Pancreas (tissue), 10 donors: ENCODE measurements around the gene RELL2. TPM values are rescaled to one million over a fixed set of nuclear protein-coding genes. Genes with fewer than 3 reads are reported as not detected.
"Not testable (repeated sequence)": the region's sequence is repeated elsewhere in the genome, so short reads cannot be mapped to it uniquely, and the experiment has no call there.

Experiments
- ATAC-seq, 4 donors: fragments of 200-7000 bp; cut with Tn5 transposase; one replicate each; pipeline versions ENCODE4 v1.8.0 to v1.9.1; 2020; ENCODE audit warnings: mild to moderate bottlenecking in 4 of 4, moderate library complexity in 4 of 4
- DNase-seq, 6 donors: peaks; one replicate each; pipeline ENCODE4 v3.0.0-alpha.2; 2020
- FAIRE-seq: peaks from 2 replicates; lab custom pipeline; 2012; peaks lifted over from hg19 to GRCh38; lab: Jason Lieb, UNC
- H3K27ac ChIP-seq, 4 donors: fragments of 200-600 bp; sonication (generic); 1 replicate in 3 of 4; 2 replicates in 1 of 4; pipeline versions ENCODE4 v1.5.0 to v1.8.0; 2020
- H3K27me3 ChIP-seq, 4 donors: fragments of 200-600 bp; one replicate each; pipeline ENCODE4 v1.8.0; 2021
- H3K36me3 ChIP-seq, 3 donors: fragments of 200-600 bp; sonication (generic) in 1 of 3; one replicate each; pipeline versions ENCODE4 v1.5.0 to v1.8.0; 2020 to 2021
- H3K4me1 ChIP-seq, 3 donors: fragments of 200-600 bp; one replicate each; pipeline ENCODE4 v1.8.0; 2021
- H3K4me3 ChIP-seq, 4 donors: fragments of 200-600 bp; sonication (generic) in 2 of 4; one replicate each; pipeline versions ENCODE4 v1.5.0 to v1.8.0; 2020 to 2021
- H3K9me3 ChIP-seq, 4 donors: fragments of 200-600 bp; one replicate each; pipeline ENCODE4 v1.8.0; 2021
- WGBS, 2 donors: extraction: QIAGEN DNeasy Blood & Tissue Kit; methylation state at CpG; one replicate each; pipeline ENCODE4 v1.1.7; 2013; 5-methylcytosine and 5-hydroxymethylcytosine counted together
- intact Hi-C, 3 donors: fragments of 100-400 bp; cut with DNase I; formaldehyde crosslinking; loops; one replicate each; pipeline versions ENCODE4 v1.11.1 to v1.14.2; 2022
- polyA plus RNA-seq, 2 donors: library from polyadenylated mRNA; stranded (reverse); fragments of 200-250 nt; gene quantifications; one replicate each; pipeline ENCODE4 v1.2.3, GENCODE V29; 2013
- total RNA-seq, 6 donors: library from RNA; stranded (reverse); fragmentation: NEBNext Ultra II Directional in 4 of 6; extraction: Animal tissue kit (Norgen Biotek cat#: 25700) in 4 of 6; gene quantifications; one replicate each; pipeline versions ENCODE4 v1.2.1 to v1.2.4, GENCODE V29; 2021 to 2023
- TF ChIP-seq, protein P1 (sequence below), 4 donors: fragments of 200-600 bp; sonication (generic) in 3 of 4; IDR thresholded peaks; one replicate each; pipeline versions ENCODE4 v1.5.0 to v1.8.0; 2021; ENCODE audit warnings: antibody characterized with exemption in 4 of 4
- donor health status: healthy with polysubstance abuse.
- donor health status: DM: no; HTN: no; CAD: no; lungs with moderate emphysema.
- donor health status: DM: no; HTN: no; CAD: no.
- donor health status: control.
- donor health status: control.
- donor health status: Bipolar disorder and iron deficiency.
- donor health status: DM: yes; HTN: yes; CAD: no.
- donor health status: DM: no; HTN: no; CAD: no.
- donor health status: DM: no; HTN: no; CAD: no.
- donor health status: DM: yes; HTN: yes; CAD: no.

Gene RELL2
- total and polyA plus RNA-seq, 8 donors, result 0.67 to 9.0 (median 1.2) TPM

GRCh38 chr5:141605523-141606277 is 31.1 kb upstream of the RELL2 start:
- H3K27ac ChIP-seq, result peak overlapping the region in 2 of 4 donors; percentile 9 to 18
- H3K36me3 ChIP-seq, result no peaks in the 10 kb centered on the region
- no peaks in the 10 kb centered on the region for H3K9me3 ChIP-seq
- H3K27me3 ChIP-seq, result no peaks in the 10 kb centered on the region
- DNase-seq (peak in 1 of 6 donors; percentile 38), ATAC-seq (peak in 3 of 4 donors; percentile 30 to 52 (median 46)), FAIRE-seq (no peak)
- H3K4me3 ChIP-seq, result no peak overlapping the region
- TF ChIP-seq, protein P1, sequence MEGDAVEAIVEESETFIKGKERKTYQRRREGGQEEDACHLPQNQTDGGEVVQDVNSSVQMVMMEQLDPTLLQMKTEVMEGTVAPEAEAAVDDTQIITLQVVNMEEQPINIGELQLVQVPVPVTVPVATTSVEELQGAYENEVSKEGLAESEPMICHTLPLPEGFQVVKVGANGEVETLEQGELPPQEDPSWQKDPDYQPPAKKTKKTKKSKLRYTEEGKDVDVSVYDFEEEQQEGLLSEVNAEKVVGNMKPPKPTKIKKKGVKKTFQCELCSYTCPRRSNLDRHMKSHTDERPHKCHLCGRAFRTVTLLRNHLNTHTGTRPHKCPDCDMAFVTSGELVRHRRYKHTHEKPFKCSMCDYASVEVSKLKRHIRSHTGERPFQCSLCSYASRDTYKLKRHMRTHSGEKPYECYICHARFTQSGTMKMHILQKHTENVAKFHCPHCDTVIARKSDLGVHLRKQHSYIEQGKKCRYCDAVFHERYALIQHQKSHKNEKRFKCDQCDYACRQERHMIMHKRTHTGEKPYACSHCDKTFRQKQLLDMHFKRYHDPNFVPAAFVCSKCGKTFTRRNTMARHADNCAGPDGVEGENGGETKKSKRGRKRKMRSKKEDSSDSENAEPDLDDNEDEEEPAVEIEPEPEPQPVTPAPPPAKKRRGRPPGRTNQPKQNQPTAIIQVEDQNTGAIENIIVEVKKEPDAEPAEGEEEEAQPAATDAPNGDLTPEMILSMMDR (IDR thresholded peaks at IDR 0.05), result no peak
- H3K4me1 ChIP-seq, result peaks cover 14 to 61% (median 33%) of the 10 kb centered on the region in 3 donors
- intact Hi-C loops, result no loop called here
- 76 to 83% methylated on average over 6 of the region's 6 CpGs for WGBS, 2 donors

- ATAC-seq, result peak in 2 of 4 donors; percentile 11 to 25
- TF ChIP-seq, protein P1 (IDR thresholded peaks at IDR 0.05), result no peak
- Histone ChIP-seq H3K27ac (peak overlapping the region in 3 of 4 donors; percentile 26 to 69 (median 65)), H3K4me1 (peaks cover 22 to 70% (median 38%) of the 10 kb centered on the region in 3 donors), H3K9me3 (no peaks in the 10 kb centered on the region), H3K4me3 (no peak overlapping the region), H3K27me3 (no peaks in the 10 kb centered on the region), H3K36me3 (no peaks in the 10 kb centered on the region)
- intact Hi-C loops, result no loop called here
- 61 to 65% methylated on average over 2 of the region's 2 CpGs for WGBS, 2 donors
- FAIRE-seq, result no peak
- DNase-seq, result no peak
Observed at GRCh38 chr5:141608046-141608445, 28.8 kb upstream of the RELL2 start.

DNA sequence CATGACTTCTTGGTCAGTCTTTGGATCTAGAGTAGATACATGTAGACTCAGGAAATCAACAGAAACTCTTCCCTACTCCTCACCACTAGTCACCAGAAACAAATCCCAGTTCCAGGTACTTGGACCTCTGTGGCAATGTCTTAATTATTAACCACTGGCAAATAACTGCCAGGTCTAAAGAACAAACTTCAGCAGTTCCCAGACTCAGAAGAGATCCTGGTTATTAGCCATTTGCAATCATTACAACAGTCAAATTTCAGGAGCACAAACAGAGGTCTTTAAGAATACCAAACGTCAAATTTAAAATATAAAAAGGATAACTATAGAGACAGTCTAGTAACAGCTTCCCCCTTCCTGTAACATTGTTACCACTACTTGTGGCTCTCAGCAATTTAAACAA is 28.2 kb upstream of the RELL2 start:
- Histone ChIP-seq H3K36me3 (no peaks in the 10 kb centered on the region), H3K27me3 (no peaks in the 10 kb centered on the region), H3K4me3 (no peak overlapping the region), H3K9me3 (no peaks in the 10 kb centered on the region), H3K4me1 (peaks cover 26 to 73% (median 43%) of the 10 kb centered on the region in 3 donors), H3K27ac (peak overlapping the region in 3 of 4 donors; percentile 26 to 69 (median 65))
- intact Hi-C loops, result no loop called here
- FAIRE-seq (no peak), DNase-seq (no peak), ATAC-seq (peak; percentile 80 to 94 (median 90))
- 9 to 15% methylated on average over 1 of the region's 1 CpG for WGBS, 2 donors
- TF ChIP-seq, protein P1 (IDR thresholded peaks at IDR 0.05), result no peak

DNA sequence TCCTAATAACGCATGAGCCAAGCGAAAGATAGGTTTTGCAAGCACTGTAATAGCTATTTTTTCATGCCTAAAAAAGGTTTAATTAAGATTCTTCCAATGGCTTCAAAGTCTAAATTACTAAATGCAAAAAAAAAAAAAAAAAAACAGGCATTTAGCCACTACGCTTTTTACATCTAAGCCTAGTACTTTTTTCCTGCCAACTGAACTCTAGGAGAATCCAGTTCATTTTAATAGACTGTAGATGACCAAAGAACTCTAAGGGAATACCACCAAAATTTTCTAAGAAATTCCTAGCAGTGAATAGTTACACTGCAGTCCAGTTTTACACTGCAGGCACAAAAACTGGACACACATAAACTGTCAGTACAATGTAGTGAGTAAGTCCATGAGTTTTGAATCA is 27.8 kb upstream of the RELL2 start:
- intact Hi-C loops, result no loop called here
- Histone ChIP-seq H3K36me3 (no peaks in the 10 kb centered on the region), H3K27ac (peak overlapping the region in 3 of 4 donors; percentile 26 to 69 (median 65)), H3K9me3 (no peaks in the 10 kb centered on the region), H3K4me1 (peaks cover 26 to 73% (median 43%) of the 10 kb centered on the region in 3 donors), H3K27me3 (no peaks in the 10 kb centered on the region), H3K4me3 (no peak overlapping the region)
- DNase-seq, result no peak
- FAIRE-seq, result no peak
- TF ChIP-seq, protein P1 (IDR thresholded peaks at IDR 0.05), result no peak
- ATAC-seq, result no peak
- 18 to 25% methylated on average over 3 of the region's 3 CpGs for WGBS, 2 donors

DNA sequence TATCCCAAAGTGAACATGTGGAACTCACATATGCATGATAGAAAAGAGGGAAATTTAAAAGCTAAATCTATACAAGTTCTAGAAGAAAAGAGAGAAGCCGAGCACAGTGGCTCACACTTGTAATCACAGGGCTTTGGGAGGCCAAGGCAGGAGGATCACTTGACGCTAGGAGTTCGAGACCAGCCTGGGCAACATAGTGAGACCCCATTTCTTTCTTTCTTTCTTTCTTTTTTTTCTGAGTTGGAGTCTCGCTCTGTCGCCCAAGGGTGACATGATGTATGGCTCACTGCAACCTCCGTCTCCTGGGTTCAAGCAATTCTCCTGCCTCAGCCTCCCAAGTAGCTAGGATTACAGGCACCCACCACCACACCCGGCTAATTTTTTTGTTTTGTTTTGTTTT is 26.9 kb upstream of the RELL2 start:
- H3K4me3 ChIP-seq, FAIRE-seq, DNase-seq, H3K27me3 ChIP-seq, H3K36me3 ChIP-seq, H3K9me3 ChIP-seq, intact Hi-C loops, ATAC-seq: not testable (repeated sequence)
- Histone ChIP-seq H3K4me1 (peaks cover 26 to 70% (median 43%) of the 10 kb centered on the region in 3 donors), H3K27ac (peak overlapping the region in 2 of 4 donors; percentile 65 to 69)
- 95 to 98% methylated on average over 7 of the region's 7 CpGs for WGBS, 2 donors
